ENCODE measurements around the gene INS.

DNA sequence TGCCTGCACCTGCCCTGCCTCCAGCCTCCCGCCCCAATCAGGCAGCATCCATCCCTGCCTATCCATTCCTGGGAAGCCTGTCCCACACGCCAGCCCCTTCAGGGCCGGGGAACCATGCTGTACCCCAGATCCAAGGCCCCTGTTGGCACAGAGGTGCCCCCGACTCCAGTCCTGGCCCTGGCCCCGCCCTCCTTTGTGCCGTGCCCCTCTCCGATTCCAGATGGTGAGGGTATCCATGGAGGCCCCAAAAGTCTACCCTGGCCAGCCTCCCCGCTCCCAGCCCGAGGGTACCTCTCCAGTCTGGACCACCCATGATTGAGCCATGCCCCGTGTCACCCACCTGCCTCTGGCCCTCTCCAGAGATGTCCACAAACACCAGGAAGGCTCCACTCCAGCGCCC is 13.4 kb upstream of the INS start:
- TF ChIP-seq, protein P1, sequence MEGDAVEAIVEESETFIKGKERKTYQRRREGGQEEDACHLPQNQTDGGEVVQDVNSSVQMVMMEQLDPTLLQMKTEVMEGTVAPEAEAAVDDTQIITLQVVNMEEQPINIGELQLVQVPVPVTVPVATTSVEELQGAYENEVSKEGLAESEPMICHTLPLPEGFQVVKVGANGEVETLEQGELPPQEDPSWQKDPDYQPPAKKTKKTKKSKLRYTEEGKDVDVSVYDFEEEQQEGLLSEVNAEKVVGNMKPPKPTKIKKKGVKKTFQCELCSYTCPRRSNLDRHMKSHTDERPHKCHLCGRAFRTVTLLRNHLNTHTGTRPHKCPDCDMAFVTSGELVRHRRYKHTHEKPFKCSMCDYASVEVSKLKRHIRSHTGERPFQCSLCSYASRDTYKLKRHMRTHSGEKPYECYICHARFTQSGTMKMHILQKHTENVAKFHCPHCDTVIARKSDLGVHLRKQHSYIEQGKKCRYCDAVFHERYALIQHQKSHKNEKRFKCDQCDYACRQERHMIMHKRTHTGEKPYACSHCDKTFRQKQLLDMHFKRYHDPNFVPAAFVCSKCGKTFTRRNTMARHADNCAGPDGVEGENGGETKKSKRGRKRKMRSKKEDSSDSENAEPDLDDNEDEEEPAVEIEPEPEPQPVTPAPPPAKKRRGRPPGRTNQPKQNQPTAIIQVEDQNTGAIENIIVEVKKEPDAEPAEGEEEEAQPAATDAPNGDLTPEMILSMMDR (IDR thresholded peaks at IDR 0.05) = no peak
- TF ChIP-seq POLR2A (IDR thresholded peaks at IDR 0.05) = no peak

All from thyroid gland (tissue), 4 donors.